ENCODE measurements around the gene NDUFV2. TPM values are rescaled to one million over a fixed set of nuclear protein-coding genes. Genes with fewer than 3 reads are reported as not detected.
"Not testable (repeated sequence)": the region's sequence is repeated elsewhere in the genome, so short reads cannot be mapped to it uniquely, and the experiment has no call there.

Gene NDUFV2
- total RNA-seq, 1 experiment from 2014 or later: 155 TPM

DNA sequence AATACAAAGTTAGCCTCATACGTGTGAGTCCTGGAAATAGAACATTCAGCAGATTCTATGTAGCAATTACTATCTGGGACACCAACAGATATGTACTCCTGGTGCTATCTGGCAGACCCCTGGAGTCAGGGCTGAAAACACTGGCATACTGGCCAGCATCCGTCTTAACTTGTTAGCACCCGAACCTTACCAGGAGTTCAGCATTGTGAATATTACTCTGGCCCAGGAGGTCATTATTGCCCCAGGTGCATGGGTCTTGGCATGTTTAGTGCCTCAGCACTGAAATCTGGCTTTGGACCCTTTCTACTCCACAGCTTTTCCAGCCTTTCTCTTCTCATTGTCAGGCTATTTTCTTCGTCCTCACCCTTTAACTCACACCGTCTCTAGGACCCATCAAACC is 11.9 kb upstream of the NDUFV2 start:
- no peak for DNase-seq (ENCODE audit: low read depth)

DNA sequence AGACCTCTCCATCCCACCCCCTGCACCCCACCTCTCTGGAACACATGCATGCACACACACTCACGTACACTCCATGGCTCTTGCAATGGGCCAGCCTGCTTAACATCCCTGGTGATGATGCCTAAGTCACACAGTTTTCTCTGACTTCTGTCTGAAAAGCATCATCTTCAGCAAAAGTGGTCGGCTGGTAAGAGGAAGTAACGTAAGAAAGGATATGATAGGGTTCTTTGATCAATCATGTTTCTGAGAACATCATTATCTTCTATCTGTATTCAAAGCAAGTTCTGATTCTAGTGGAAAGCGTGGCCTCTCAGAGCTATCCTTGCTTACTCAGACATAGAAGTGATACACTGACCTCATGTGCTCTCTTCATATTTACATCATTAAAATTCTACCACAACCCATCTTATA is 11.4 kb upstream of the NDUFV2 start:
- no peak for DNase-seq (ENCODE audit: low read depth)

DNA sequence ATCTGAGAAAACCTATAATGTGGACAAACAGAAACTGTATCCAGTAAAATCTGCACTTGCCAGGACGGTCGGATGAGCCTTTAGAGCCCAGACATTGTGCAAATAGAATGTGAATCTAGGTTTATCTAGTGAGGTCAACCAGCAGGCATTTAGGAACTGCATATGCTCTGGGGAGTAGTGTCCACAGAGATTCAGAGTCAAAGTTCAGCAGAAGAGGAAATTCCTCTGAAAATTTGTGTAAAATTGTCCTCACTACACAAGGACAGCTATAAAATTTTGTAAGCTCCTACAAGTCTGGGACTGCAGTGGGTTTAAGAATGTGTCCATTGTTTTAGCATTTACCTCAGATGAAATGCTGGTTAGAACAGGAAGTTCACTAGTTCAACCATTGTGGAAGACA is 9.8 kb upstream of the NDUFV2 start:
- peak; percentile 4 for DNase-seq (ENCODE audit: low read depth)

DNA sequence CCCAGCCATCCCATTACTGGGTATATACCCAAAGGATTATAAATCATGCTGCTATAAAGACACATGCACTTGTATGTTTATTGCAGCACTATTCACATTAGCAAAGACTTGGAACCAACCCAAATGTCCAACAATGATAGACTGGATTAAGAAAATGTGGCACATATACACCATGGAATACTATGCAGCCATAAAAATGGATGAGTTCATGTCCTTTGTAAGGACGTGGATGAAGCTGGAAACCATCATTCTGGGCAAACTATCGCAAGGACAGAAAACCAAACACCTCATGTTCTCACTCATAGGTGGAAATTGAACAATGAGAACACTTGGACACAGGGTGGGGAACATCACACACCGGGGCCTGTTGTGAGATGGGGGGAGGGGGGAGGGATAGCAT is 9.4 kb upstream of the NDUFV2 start:
- not testable (repeated sequence) for DNase-seq (ENCODE audit: low read depth)

DNA sequence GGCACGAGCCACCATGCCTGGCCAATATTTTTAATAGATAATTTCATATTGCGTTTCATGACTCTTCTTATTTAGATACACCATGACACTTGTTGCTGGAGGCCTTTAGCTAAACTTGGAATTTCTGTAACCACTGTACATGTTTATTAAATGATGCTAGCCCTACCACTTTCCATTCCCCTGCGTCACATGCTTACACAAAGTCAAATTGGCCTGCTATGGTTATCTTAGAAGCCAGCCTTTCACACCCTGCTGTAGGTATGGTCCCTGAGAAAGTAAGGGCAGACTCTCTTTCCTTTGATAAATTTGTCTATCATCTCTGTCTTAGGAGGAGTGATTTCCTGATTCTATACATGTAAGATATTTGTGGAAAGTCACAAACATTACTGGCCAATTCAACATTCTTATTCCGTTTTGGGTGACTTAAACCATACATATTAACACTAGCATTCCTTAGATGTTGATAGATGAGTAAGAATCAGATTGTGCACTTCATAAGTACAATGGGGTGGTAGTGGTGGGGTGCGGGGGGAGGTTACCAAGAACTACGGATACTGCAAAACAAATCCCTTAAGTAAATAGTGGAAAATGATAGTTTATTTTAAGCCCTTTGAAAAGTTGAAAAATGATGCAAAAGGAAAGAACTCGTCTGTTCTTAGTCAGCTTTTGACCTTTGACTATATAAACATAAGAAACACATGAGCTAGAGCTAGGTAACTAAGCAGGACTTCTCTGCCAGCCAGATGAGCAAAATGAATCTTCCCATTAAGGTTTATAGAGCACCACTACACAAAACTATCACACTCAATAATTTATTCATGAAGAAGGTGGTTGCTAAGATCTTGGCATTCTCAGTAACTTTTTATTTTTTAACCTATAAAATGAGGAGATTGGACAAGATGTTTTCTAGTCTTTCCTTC is 7.9 kb upstream of the NDUFV2 start:
- peak; percentile 45 for DNase-seq (ENCODE audit: low read depth)

DNA sequence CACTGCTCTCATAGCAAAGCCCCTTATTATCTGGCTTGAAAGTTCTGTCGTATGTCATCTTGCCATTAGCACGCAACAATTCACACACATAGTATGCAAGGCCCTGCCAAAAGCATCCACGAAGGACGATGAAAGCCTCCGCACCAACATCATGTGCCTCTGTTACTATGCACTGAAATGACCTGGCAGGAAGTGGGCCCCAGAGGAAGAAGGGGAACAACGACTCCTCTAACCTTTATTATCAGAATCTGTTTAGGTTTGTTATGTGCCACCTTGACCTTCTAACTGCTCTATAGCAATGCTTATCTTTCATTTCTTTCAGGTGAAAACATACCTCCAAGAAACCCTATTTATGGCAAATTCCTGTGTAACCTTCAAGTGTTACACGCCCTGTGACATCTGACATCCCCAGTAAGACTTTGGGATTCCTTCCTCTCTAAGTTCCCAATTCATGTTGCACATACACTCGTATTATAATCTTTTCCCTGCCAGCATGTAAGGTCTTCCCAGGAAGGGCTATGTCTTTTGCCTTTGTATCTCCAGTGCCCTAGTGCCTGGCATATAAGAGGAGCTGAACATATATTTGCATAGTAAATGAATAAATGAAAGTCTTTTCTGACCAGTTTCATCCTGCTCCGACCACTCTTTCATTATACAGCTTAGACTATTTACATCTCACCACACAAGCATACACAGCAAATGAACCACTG is 7.0 kb upstream of the NDUFV2 start:
- DNase-seq (ENCODE audit: low read depth): peak; percentile 31

DNA sequence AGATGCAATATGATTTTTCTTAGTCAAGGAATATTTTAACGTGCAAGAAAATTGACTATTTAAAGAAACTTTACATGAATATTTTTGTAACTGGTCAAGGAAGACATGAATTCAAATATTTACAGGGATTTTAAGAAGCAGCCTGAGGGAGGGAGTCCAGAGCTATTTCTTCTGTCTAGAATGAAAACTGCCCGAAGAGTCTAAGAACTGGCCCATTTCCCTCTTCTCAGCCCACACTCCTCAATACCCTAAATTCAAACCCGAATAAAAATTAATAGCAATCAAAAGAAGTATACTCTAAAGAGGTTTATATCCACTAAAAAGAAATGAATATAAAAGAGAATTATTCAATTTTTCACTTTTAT is 6.5 kb upstream of the NDUFV2 start:
- no peak for DNase-seq (ENCODE audit: low read depth)

DNA sequence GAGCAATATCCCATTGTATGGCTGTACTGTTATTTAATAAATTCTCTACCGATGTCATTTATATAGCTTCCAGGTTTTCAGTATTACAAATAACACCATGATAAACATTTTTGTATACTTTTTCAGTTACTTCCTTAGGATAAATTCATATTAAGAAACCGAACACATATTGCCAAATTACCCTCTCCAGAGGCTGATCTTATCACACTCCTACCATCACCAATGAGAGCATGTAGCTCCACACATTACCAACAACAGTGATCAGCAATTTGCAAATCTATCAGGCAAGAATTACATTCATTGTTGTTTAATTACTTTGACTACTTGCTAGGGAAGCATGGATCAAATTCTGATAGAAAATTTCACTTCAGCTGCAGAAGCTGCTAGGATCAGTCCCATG is 5.8 kb upstream of the NDUFV2 start:
- DNase-seq (ENCODE audit: low read depth): no peak

DNA sequence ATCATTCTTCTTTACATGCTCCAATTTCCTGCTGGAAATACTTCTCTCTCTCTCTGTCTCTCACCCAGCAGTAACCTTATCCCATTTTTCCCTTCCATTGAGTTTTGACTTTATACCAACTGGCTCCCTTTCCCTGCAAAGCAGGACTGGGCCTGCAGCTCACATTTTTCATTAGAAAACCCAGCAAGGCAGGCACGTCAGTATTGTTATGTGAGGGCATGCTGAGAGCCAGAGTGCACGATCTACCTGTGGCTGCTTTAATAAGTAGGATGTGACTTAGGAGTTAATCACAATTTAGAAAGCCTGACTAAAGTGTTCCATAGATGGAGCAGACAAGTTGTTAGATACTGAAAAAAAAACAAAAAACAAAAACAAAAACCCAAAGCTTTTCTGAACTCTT is 5.2 kb upstream of the NDUFV2 start:
- DNase-seq (ENCODE audit: low read depth): no peak

DNA sequence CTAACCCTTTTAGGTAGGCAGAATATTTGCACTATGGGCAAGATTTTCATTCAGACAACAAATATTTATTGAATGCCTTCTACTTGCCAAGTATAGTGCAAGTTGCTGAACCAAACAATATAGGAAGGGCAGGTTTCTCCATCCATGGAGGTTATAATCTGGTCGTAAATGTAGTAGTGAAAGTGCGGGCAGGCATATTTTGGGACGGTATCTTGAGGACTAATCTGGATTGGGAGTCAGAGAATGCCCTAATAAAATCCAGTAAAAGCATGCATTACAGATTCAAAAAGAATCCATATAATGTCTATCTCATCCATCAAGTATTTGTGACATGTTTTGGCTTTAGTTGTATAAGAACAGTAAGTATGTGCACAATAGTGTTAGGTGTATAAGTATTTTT is 1.7 kb upstream of the NDUFV2 start:
- DNase-seq (ENCODE audit: low read depth): no peak

DNA sequence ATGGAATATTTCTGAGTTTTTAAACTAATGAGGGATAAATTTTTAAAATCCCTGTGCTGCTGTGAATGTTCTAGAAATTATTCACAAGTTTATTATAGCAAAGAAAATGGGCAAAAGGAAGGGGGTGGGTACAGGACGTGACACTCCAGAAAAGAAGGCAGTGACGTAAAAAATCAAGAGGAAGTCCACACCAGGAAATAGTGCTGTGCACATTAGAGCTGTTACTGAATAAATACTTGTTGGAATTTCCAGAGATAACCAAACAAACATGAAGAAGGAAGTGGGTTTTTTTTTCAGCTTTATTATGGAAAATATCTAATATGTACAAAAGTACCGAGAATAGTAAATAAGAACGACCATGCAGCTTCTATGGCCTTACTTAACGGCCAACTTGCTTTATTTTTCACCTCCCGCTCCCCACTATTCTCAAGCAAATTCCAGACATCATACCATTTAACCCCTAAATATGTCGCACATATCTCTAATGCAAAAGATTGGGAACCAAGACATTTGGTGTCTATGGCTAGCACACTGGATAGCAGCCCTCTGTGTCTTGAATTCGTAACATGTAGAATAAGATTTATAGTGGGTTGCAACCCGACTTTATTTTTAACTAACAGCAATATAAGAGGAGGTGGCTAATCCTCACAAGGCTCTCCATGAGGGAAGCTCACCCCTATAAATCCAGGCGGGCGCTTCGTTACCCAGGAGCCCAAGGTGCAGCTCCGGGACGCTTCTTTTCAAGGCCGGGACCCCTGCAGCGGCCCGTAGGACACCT is 580 bp upstream of the NDUFV2 start:
- peak; percentile 55 for DNase-seq (ENCODE audit: low read depth)

DNA sequence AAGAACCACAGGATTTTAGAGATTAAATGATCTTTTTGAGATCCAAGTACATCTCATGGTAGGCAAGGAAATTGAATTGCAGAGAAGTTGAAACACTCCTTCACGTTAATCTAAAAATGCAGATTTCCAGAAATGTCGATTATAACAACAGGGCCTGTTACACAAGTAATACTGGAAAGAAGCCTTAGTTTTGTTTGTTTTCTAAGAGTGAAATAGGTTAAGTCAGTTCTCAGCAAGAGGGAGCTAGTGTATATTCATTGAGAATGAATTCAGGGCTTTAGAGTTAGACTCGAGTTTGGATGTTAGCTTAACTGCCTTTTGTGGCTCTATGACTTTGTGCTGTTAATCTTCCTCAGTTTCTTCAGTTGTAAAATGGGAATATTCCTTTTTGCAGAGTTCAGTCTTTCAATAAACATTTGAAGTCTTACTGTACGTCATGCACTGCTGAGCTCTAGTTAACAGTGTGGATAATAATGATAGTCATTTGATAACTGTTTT is 926 bp downstream of the NDUFV2 start:
- peak; percentile 14 for DNase-seq (ENCODE audit: low read depth)

DNA sequence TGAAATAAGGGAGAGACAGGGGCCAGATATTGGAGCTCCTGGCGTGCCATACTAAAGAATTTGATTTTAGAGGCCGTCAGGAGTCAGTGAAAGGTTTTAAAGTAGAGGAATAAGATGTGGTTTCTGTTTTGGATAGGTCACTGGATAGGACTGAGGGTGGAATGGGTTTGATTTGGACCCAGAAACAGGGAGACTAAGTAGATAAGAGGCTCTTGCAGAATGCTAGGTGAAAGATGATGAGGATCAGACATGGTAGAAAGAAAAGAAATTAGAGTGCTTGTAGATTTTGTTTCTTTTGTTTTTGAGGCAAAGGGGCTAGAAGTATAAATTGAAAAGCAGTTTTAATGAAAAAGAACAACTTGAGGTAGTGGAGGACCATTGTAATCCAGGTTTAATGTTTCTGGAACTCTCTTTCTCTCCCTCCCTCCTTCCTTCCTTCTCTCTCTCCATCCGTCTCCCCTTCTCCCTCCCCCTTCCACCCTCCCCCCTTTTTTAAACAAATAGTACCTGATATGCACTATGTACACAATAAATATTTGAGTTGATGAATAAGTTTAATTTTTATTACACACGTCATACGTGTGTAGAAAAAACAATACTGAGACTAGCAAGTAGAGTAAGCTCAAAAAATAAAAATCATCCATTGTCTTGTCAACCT is 1.9 kb downstream of the NDUFV2 start:
- DNase-seq (ENCODE audit: low read depth): no peak

DNA sequence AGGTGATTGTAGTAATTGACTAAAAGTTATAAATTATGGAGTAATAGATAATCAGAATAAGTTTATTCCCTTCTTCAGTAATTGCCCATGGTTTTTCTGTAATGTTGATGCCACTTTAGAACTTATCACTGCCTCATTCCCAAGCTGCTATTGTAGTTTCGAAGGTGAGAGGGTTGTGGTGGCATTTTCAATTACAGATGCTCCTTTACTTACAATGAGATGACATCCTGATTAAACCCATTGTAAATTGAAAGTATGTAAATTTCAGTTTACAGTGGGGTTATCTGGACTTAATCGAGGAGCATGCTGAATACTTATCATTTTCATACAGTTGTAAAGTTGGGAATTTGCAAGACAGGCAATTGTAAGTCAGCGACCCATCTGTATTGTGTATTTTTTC is 2.9 kb downstream of the NDUFV2 start:
- DNase-seq (ENCODE audit: low read depth): no peak

DNA sequence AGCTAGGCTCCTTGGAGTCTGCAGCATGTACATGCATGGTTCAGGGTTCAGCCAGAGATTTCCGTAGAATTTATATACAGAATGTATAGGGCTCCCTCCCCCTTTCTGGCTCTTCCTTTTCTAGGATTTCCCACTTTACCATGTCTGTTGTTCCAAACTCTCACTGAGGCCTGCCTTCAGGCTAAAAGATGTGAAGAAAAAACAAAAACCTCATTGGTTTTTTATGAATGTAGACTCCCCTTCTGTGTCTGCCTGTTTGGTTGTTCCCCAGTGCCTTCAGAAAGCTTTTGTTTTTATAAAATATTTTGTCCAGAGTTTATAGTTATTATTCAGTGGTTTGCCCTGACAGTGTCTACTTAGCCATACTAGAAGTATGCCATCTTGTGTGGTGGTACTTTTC is 3.6 kb downstream of the NDUFV2 start:
- DNase-seq (ENCODE audit: low read depth): no peak

DNA sequence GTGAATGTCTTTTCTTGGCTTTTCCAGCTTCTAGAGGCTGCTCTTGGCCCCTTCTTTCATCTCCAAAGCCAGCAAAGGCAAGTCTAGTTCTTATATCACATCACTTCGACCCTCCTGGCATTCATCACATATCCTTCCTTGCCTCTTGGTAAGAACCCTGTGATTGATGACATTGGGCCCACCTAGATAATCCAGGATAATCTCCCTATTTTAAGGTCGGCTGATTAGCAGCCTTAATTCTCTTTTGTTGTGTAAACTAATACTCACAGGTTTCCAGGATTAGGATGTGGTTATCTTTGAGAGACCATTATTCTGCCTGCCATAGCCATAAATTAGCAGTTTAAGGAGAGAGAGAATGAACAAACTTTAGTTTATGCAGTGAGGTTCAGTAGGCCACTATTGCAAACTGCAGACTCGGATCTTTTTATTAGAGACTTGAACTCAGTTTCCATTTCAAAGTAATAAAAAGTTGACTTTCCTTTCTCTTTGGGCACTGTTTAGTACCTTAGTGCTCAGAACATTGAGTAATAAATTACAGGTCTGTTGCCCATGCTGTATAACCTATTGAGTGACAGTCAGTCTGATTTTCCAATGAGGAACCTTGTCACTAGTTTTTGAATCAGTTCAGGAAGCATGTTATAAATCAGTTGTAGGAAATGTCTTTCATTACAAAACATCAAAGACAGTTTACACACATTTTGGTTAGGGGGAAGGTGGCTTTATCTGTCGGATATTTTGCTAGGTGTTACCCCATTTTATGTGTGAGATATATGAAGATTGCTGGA is 4.5 kb downstream of the NDUFV2 start:
- no peak for DNase-seq (ENCODE audit: low read depth)

DNA sequence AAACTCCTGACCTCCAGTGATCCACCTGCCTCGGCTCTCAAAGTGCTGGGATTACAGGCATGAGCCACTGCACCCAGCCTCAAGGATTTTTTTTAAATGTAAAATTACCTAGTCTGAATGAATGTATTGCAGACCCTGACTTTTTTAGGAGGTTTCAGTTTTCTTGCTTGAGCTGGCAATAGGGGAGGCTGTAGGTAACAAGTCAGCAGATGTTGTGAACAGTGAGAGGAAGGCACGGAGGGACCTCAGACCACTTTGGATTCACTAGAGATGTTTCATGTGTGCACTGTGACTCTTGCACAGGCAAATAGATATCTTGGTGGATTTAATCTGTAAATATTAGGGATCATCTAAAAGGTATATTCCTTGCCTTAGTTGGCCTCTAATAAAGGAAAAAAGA is 6.4 kb downstream of the NDUFV2 start:
- DNase-seq (ENCODE audit: low read depth): no peak

DNA sequence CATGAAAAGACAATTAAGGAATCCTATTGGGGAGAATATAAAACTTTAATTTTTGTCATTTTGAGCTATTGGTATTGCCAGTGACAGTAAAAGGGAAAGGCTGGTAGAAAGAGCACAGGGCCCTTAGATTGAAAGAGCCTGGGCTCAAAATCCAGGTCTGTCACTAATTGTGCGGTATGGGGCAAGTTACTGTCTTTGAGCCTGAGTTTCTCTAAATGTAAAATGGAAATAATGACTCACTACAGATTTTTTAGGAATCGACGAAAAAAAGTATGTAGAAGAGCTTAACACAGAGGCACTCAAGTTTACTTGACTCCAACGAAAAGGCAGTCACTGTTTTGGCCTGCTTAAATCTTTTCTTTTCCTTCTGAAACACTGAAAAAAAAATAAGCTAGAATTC is 7.0 kb downstream of the NDUFV2 start:
- peak; percentile 46 for DNase-seq (ENCODE audit: low read depth)

DNA sequence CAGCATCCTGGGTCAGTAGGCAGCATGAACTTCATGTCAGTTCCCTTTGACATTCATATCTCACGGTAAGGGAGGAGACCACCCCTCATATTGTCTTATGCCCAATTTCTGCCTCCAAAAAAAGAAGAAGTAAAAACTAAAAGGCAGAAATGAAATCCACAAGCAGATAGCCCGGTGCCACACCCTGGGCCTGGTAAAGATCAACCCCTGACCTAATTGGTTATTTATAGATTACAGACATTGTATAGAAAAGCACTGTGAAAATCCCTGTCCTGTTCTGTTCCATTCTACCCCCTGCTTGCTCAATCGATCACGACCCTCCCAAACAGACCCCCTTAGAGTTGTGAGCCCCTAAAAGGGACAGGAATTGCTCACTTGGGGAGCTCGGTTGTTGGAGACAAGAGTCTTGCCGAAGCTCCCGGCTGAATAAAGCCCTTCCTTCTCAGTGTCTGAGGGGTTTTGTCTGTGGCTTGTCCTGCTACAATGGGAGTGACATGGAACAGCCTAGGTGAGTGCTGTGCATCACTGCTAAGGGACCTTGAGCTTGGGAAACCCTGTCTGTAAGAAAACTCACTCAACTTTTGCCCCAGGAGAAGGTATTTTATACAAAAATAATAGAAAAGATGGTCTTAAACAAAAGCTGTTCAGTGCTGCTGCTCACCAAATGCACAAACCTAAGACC is 11.1 kb downstream of the NDUFV2 start:
- no peak for DNase-seq (ENCODE audit: low read depth)

DNA sequence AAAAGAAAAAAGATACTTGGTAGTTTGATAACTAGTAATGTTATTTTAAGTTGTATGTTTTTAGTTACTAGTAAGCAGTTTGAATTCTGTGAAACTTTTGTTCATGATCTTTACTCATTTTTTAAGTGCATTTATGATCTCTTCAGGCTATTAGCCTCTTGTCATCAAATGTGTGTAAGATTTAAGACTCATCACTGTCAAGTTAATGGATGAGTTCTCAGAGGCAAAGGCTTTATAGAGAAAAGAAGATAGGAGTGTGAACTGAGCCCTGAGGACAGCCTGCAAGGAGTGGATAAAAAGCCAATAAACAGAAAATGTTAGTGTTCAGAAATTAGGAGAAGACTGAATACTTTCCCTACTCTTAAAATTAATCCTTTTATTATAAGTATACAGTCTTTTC is 13.5 kb downstream of the NDUFV2 start:
- DNase-seq (ENCODE audit: low read depth): no peak
